ENCODE measurements around the gene GPX4. TPM values are rescaled to one million over a fixed set of nuclear protein-coding genes. Genes with fewer than 3 reads are reported as not detected.

GPX4 gene
- total and polyA plus RNA-seq, 10 of the 15 experiments (the other 5 are each of a cell fraction or from before 2014, with no cell fraction given) = 33.3 to 749 (median 297) TPM

GRCh38 chr19:1109032-1109551 is 5.3 kb downstream of the GPX4 start:
- ATAC-seq (no peak), DNase-seq (ENCODE audit: low read depth, low spot score) (no peak), FAIRE-seq (no peak)
- no peak overlapping the region for H2AFZ ChIP-seq (ENCODE audit: control insufficient read depth, low read depth, low read length)
- ChIA-PET SMC1A (ENCODE audit: uncharacterized antibody, unreplicated experiment) (no interaction called here), RAD21 (ENCODE audit: unreplicated experiment) (no interaction called here), POLR2A (no interaction called here), CTCF (no interaction called here)
- 84% methylated on average over 10 of the region's 48 CpGs for WGBS (ENCODE audit: insufficient coverage, insufficient replicate concordance, low lambda C conversion rate, missing lambda C conversion rate)
- no peak overlapping the region for H3K4me2 ChIP-seq (ENCODE audit: control insufficient read depth, insufficient read depth)
- peaks cover 0 to 18% of the 10 kb centered on the region in 2 experiments; a peak in 3 of 4 replicates for H3K36me3 ChIP-seq (ENCODE audit: control insufficient read depth in 2 of 2, insufficient read depth in 2 of 2, low read length in 1 of 2)
- BruUV-seq (replicated peaks) = no TSS peak
- no peaks in the 10 kb centered on the region; the same call in 1 of the 2 replicates for H4K20me1 ChIP-seq (ENCODE audit: control insufficient read depth, insufficient read depth)
- in situ Hi-C loops (cut with MboI) (loop anchor here (5.0 kb wide), 1 partner anchor 93 kb away; no protein-coding TSS in a partner anchor), intact Hi-C loops (cut with micrococcal nuclease; ENCODE audit: unreplicated experiment) (no loop called here)
- no peaks in the 10 kb centered on the region for H3K27me3 ChIP-seq (replicated peaks in 1 of 2; ENCODE audit: control insufficient read depth in 2 of 2, insufficient read depth in 2 of 2, low read length in 1 of 2)
- no peak overlapping the region for H3K4me3 ChIP-seq
- peaks cover 6% of the 10 kb centered on the region; the same call in 1 of the 2 replicates for H3K4me1 ChIP-seq (ENCODE audit: control insufficient read depth, insufficient read depth, low read length)
- TF ChIP-seq SMAD5 (IDR thresholded peaks at IDR 0.05; ENCODE audit: low read depth) (no peak), CTCF (IDR thresholded peaks at IDR 0.05 in 2 of 3, conservative IDR thresholded peaks at IDR 0.05 in 1 of 3; ENCODE audit: control insufficient read depth in 2 of 3, extremely low read depth in 1 of 3, insufficient read depth in 1 of 3, low read depth in 3 of 3, low read length in 3 of 3) (no peak), ESRRA (IDR thresholded peaks at IDR 0.05; ENCODE audit: low read length) (no peak), ZBTB11 (CRISPR knock-in tag; IDR thresholded peaks at IDR 0.05) (no peak), ETV6 (conservative IDR thresholded peaks at IDR 0.05 in 1 of 2, IDR thresholded peaks at IDR 0.05 in 1 of 2; ENCODE audit: borderline replicate concordance in 1 of 2, low read depth in 1 of 2) (no peak), KDM1A (IDR thresholded peaks at IDR 0.05; ENCODE audit: borderline replicate concordance) (no peak), HDAC6 (IDR thresholded peaks at IDR 0.05; ENCODE audit: unreplicated experiment) (no peak), EED (IDR thresholded peaks at IDR 0.05; ENCODE audit: low read depth) (no peak), HDAC2 (IDR thresholded peaks at IDR 0.05) (no peak), POLR2A (IDR thresholded peaks at IDR 0.05; ENCODE audit: low read depth, low read length) (peak; percentile 50; the same call in 1 of the 2 replicates), NBN (IDR thresholded peaks at IDR 0.05) (no peak), GABPA (IDR thresholded peaks at IDR 0.05; ENCODE audit: low read depth) (no peak), ZBTB33 (IDR thresholded peaks at IDR 0.05) (peak; percentile 90)
- H3K79me2 ChIP-seq (ENCODE audit: control insufficient read depth, insufficient read depth, low read length) = peaks cover 9% of the 10 kb centered on the region
- H3K9me3 ChIP-seq (replicated peaks; ENCODE audit: control insufficient read depth, insufficient read depth, low read length) = no peaks in the 10 kb centered on the region
- no peak overlapping the region for H3K9ac ChIP-seq (ENCODE audit: control insufficient read depth, insufficient read depth, low read length)
- H3K27ac ChIP-seq (ENCODE audit: control insufficient read depth, insufficient read depth) = no peak overlapping the region
